Pancreas (tissue), 10 donors: ENCODE data around the gene ZMYND8. TPM values are rescaled to one million over a fixed set of nuclear protein-coding genes. Genes with fewer than 3 reads are reported as not detected.

Experiments
- ATAC-seq, 4 donors: fragments of 200-7000 bp; cut with Tn5 transposase; one replicate each; pipeline versions ENCODE4 v1.8.0 to v1.9.1; 2020; ENCODE audit warnings: mild to moderate bottlenecking in 4 of 4, moderate library complexity in 4 of 4
- DNase-seq, 6 donors: peaks; one replicate each; pipeline ENCODE4 v3.0.0-alpha.2; 2020
- FAIRE-seq: peaks from 2 replicates; lab custom pipeline; 2012; peaks lifted over from hg19 to GRCh38; lab: Jason Lieb, UNC
- H3K27ac ChIP-seq, 4 donors: fragments of 200-600 bp; sonication (generic); 1 replicate in 3 of 4; 2 replicates in 1 of 4; pipeline versions ENCODE4 v1.5.0 to v1.8.0; 2020
- H3K27me3 ChIP-seq, 4 donors: fragments of 200-600 bp; one replicate each; pipeline ENCODE4 v1.8.0; 2021
- H3K36me3 ChIP-seq, 3 donors: fragments of 200-600 bp; sonication (generic) in 1 of 3; one replicate each; pipeline versions ENCODE4 v1.5.0 to v1.8.0; 2020 to 2021
- H3K4me1 ChIP-seq, 3 donors: fragments of 200-600 bp; one replicate each; pipeline ENCODE4 v1.8.0; 2021
- H3K4me3 ChIP-seq, 4 donors: fragments of 200-600 bp; sonication (generic) in 2 of 4; one replicate each; pipeline versions ENCODE4 v1.5.0 to v1.8.0; 2020 to 2021
- H3K9me3 ChIP-seq, 4 donors: fragments of 200-600 bp; one replicate each; pipeline ENCODE4 v1.8.0; 2021
- WGBS, 2 donors: extraction: QIAGEN DNeasy Blood & Tissue Kit; methylation state at CpG; one replicate each; pipeline ENCODE4 v1.1.7; 2013; 5-methylcytosine and 5-hydroxymethylcytosine counted together
- intact Hi-C, 3 donors: fragments of 100-400 bp; cut with DNase I; formaldehyde crosslinking; loops; one replicate each; pipeline versions ENCODE4 v1.11.1 to v1.14.2; 2022
- polyA plus RNA-seq, 2 donors: library from polyadenylated mRNA; stranded (reverse); fragments of 200-250 nt; gene quantifications; one replicate each; pipeline ENCODE4 v1.2.3, GENCODE V29; 2013
- total RNA-seq, 6 donors: library from RNA; stranded (reverse); fragmentation: NEBNext Ultra II Directional in 4 of 6; extraction: Animal tissue kit (Norgen Biotek cat#: 25700) in 4 of 6; gene quantifications; one replicate each; pipeline versions ENCODE4 v1.2.1 to v1.2.4, GENCODE V29; 2021 to 2023
- TF ChIP-seq, protein P1 (sequence below), 4 donors: fragments of 200-600 bp; sonication (generic) in 3 of 4; IDR thresholded peaks; one replicate each; pipeline versions ENCODE4 v1.5.0 to v1.8.0; 2021; ENCODE audit warnings: antibody characterized with exemption in 4 of 4
- donor health status: healthy with polysubstance abuse.
- donor health status: DM: no; HTN: no; CAD: no; lungs with moderate emphysema.
- donor health status: DM: no; HTN: no; CAD: no.
- donor health status: control.
- donor health status: control.
- donor health status: Bipolar disorder and iron deficiency.
- donor health status: DM: yes; HTN: yes; CAD: no.
- donor health status: DM: no; HTN: no; CAD: no.
- donor health status: DM: no; HTN: no; CAD: no.
- donor health status: DM: yes; HTN: yes; CAD: no.

The ZMYND8 gene
- total and polyA plus RNA-seq, 8 donors: 10.8 to 25.6 (median 17.2) TPM

DNA sequence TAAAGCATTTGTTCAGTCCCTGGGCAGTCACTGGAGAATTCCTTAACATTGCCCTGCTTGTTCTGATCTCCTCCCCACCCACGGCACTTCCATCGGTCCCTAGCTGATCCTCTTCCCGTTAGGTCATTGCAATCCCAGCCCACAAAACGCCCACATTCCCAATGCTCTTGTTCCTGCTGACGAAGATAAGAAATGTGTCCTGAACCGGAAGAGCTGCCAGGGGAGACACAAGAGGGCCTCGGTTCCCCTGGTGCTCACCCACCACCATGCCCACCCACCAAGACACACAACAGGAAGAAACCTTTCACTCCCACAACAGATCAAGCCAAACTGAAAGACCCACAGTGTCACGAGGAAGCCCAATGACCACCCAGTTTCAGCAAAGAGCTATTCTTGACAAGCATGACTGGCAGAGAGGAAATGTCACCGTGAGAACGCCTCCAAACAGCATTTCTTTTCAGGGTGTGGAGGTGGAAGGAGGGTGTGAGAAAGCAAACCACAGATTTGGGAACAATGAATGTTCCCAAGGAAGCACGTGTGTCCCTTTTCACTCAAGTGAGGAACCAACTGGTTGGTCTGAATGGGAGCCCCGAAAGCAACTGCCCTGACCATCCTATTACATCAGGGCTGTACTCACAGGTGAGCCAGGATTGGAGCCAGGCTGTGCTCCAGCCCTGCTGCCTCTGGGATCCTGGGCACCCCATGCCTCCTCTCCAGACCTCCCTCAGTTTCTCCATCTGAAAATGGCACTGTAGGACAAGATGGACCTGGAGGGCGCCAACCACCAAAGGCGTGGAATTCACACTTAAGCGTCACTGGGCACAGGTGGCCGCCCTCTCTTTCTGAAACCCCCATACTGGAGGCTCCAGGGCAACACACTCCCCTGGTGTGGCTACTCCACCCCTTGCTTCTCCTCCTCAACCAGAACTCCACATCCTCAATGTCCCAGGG lies 97.5 kb downstream of the ZMYND8 start:
- no peak overlapping the region for H3K27ac ChIP-seq
- H3K4me3 ChIP-seq: no peak overlapping the region
- intact Hi-C loops: no loop called here
- WGBS, 2 donors: 82 to 85% methylated on average over 16 of the region's 16 CpGs
- FAIRE-seq: no peak
- no peaks in the 10 kb centered on the region for H3K9me3 ChIP-seq
- ATAC-seq: peak in 3 of 4 donors; percentile 7 to 24 (median 15)
- TF ChIP-seq, protein P1, sequence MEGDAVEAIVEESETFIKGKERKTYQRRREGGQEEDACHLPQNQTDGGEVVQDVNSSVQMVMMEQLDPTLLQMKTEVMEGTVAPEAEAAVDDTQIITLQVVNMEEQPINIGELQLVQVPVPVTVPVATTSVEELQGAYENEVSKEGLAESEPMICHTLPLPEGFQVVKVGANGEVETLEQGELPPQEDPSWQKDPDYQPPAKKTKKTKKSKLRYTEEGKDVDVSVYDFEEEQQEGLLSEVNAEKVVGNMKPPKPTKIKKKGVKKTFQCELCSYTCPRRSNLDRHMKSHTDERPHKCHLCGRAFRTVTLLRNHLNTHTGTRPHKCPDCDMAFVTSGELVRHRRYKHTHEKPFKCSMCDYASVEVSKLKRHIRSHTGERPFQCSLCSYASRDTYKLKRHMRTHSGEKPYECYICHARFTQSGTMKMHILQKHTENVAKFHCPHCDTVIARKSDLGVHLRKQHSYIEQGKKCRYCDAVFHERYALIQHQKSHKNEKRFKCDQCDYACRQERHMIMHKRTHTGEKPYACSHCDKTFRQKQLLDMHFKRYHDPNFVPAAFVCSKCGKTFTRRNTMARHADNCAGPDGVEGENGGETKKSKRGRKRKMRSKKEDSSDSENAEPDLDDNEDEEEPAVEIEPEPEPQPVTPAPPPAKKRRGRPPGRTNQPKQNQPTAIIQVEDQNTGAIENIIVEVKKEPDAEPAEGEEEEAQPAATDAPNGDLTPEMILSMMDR (IDR thresholded peaks at IDR 0.05): no peak
- H3K36me3 ChIP-seq: peaks cover 0 to 13% (median 0%) of the 10 kb centered on the region in 3 donors
- DNase-seq: peak in 1 of 6 donors; percentile 34
- H3K27me3 ChIP-seq: no peaks in the 10 kb centered on the region
- H3K4me1 ChIP-seq: peaks cover 0 to 3% (median 0%) of the 10 kb centered on the region in 3 donors

DNA sequence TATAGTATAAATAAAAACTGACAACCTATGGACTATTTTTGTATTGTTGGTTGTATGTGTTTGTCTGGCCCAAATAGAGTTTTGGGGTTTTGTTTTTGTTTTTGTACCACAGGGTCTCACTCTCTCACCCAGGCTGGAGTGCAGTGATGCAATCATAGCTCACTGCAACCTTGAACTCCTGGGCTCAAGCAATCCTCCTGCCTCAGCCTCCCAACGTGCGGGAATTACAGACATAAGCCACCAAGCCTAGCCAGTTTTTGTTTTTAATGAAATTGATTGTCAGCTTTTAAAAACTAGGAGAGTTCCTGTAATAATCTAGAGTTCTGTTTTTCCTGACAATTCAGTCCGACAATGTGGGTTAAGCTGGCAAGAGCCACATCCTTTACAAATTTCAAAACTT lies 98.7 kb downstream of the ZMYND8 start:
- no peak overlapping the region for H3K27ac ChIP-seq
- ATAC-seq (no peak), DNase-seq (no peak), FAIRE-seq (no peak)
- H3K27me3 ChIP-seq: no peaks in the 10 kb centered on the region
- peaks cover 0 to 11% (median 0%) of the 10 kb centered on the region in 3 donors for H3K4me1 ChIP-seq
- H3K4me3 ChIP-seq: no peak overlapping the region
- WGBS, 2 donors: 85 to 91% methylated on average over 3 of the region's 3 CpGs
- intact Hi-C loops: no loop called here
- TF ChIP-seq, protein P1 (IDR thresholded peaks at IDR 0.05): no peak
- H3K9me3 ChIP-seq: no peaks in the 10 kb centered on the region
- peaks cover 0 to 13% (median 0%) of the 10 kb centered on the region in 3 donors for H3K36me3 ChIP-seq

DNA sequence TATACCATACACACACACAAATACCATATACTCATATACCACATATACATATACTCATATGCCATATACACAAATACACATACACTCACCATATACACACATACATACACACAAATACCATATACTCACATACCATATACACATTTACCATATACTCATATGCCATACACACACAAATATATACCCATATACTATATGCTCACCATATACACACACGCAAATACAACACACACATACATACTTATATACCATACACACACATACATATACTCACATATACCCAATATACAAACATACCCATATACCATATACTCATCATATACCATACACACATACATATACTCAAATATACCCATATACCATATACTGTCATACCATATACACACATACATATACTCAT lies 99.2 kb downstream of the ZMYND8 start:
- DNase-seq (no peak), FAIRE-seq (no peak), ATAC-seq (no peak)
- 95 to 98% methylated on average over 1 of the region's 1 CpG for WGBS, 2 donors
- intact Hi-C loops: no loop called here
- TF ChIP-seq, protein P1 (IDR thresholded peaks at IDR 0.05): no peak
- Histone ChIP-seq H3K27ac (no peak overlapping the region), H3K4me3 (no peak overlapping the region), H3K27me3 (no peaks in the 10 kb centered on the region), H3K4me1 (peaks cover 0 to 12% (median 0%) of the 10 kb centered on the region in 3 donors), H3K9me3 (no peaks in the 10 kb centered on the region), H3K36me3 (peaks cover 0 to 12% (median 0%) of the 10 kb centered on the region in 3 donors)

DNA sequence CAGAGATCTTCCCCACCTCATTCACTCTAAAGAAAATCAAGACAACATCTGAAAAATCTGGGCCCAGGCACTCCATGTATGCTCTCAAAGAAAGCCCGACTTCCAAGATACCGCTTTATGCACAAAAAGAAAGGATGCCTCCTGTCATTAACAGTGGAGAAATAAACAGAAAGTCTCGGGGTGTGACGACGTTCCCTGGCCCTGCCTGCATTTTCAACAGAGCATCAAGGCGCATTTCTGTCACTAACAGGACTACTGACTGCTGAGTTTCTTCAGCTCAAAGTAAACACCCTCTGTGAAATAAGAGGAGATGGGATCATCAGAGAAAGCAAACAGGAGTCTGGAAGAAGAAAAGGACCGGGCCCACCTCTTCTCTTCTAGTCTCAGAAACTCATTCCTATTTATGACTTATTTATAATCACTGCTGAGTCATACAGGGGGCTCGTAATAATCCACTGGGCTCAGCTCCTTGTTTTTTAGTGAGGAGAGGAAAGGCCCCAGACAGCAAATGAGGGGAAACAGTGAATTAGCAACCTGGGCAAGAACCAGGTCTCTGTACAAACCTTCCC lies 99.7 kb downstream of the ZMYND8 start:
- H3K27me3 ChIP-seq: no peaks in the 10 kb centered on the region
- no peaks in the 10 kb centered on the region for H3K9me3 ChIP-seq
- H3K27ac ChIP-seq: no peak overlapping the region
- ATAC-seq (no peak), DNase-seq (peak in 1 of 6 donors; percentile 12), FAIRE-seq (no peak)
- TF ChIP-seq, protein P1 (IDR thresholded peaks at IDR 0.05): no peak
- H3K4me1 ChIP-seq: peaks cover 0 to 12% (median 0%) of the 10 kb centered on the region in 3 donors
- intact Hi-C loops: no loop called here
- H3K4me3 ChIP-seq: no peak overlapping the region
- WGBS, 2 donors: 93 to 94% methylated on average over 8 of the region's 8 CpGs
- H3K36me3 ChIP-seq: peaks cover 0 to 7% (median 0%) of the 10 kb centered on the region in 3 donors
